ENCODE data around the gene CCKAR.

DNA sequence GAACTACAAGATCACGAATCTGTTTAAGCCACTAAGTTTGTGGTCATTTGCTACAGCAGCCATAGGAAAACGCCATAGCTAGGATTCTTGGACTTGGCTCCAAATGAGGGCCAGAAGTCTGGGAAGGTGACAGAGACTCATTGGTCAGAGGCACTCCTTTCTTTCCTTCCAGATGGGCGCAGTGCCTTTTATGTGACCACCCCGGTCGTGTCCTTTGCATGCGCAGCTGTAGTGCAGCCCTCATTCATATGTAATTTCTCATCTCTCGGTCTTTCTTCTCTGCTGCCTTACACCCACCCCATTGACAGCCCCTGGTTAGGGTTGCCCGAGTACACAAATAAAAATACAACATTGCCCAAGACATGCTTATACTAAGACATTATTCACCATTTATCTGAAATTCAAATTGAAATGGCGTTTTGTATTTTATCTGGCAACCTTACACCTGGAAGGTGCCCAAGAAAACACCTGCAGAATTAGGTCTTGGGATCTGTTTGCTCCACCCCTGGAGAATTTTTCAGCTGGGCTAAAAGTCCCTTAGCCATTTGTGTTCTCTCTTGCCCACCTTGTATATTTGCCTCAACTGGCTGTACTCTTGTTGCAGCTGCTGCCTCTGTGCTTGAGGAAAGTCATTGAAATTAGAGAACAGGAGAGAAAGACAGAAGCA, 21.9 kb downstream of the CCKAR start:
- TF ChIP-seq, protein P1, sequence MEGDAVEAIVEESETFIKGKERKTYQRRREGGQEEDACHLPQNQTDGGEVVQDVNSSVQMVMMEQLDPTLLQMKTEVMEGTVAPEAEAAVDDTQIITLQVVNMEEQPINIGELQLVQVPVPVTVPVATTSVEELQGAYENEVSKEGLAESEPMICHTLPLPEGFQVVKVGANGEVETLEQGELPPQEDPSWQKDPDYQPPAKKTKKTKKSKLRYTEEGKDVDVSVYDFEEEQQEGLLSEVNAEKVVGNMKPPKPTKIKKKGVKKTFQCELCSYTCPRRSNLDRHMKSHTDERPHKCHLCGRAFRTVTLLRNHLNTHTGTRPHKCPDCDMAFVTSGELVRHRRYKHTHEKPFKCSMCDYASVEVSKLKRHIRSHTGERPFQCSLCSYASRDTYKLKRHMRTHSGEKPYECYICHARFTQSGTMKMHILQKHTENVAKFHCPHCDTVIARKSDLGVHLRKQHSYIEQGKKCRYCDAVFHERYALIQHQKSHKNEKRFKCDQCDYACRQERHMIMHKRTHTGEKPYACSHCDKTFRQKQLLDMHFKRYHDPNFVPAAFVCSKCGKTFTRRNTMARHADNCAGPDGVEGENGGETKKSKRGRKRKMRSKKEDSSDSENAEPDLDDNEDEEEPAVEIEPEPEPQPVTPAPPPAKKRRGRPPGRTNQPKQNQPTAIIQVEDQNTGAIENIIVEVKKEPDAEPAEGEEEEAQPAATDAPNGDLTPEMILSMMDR (conservative IDR thresholded peaks at IDR 0.05; ENCODE audit: low read length): no peak
- TF ChIP-seq EZH2phosphoT487 (IDR thresholded peaks at IDR 0.05; ENCODE audit: borderline replicate concordance, low read depth, low read length): no peak

Data from OCI-LY7 (cell line).